GM12878 (cell line): Measurements from ENCODE around the gene DOK1. TPM values are rescaled to one million over a fixed set of nuclear protein-coding genes. Genes with fewer than 3 reads are reported as not detected.

Source experiments
- ATF2 ChIP-seq: IDR thresholded peaks from 2 replicates; pipeline ENCODE4 v1.6.1; 2012; ENCODE audit warnings: low read length, inconsistent platforms
- CBX3 ChIP-seq: fragments of 200-600 bp; sonication (generic); IDR thresholded peaks from 2 replicates; pipeline ENCODE4 v1.6.1; 2016; ENCODE audit warnings: low read depth, borderline replicate concordance
- EZH2 ChIP-seq: IDR thresholded peaks from 2 replicates; pipeline ENCODE4 v1.6.1; 2012; ENCODE audit warnings: low read depth, mild to moderate bottlenecking, control low read depth, inconsistent platforms, low read length, borderline replicate concordance; ENCODE audit not compliant: control insufficient read depth
- HDGF ChIP-seq: fragments of 450-650 bp; IDR thresholded peaks from 2 replicates; pipeline ENCODE4 v1.6.1; 2016; ENCODE audit warnings: antibody characterized with exemption
- JUNB ChIP-seq: IDR thresholded peaks from 2 replicates; pipeline ENCODE4 v1.6.1; 2016; ENCODE audit warnings: antibody characterized with exemption, mild to moderate bottlenecking
- NFYA ChIP-seq: IDR thresholded peaks from 2 replicates; pipeline ENCODE4 v1.6.1; 2011; ENCODE audit warnings: low read depth, mild to moderate bottlenecking, low read length, improper control_type of control experiment, borderline replicate concordance
- NR2F1 ChIP-seq: fragments of 450-650 bp; conservative IDR thresholded peaks from 2 replicates; pipeline ENCODE4 v1.6.1; 2017; ENCODE audit warnings: mild to moderate bottlenecking
- POLR2AphosphoS2 ChIP-seq: IDR thresholded peaks from 2 replicates; pipeline ENCODE4 v1.6.1; 2011; ENCODE audit warnings: low read depth, mild to moderate bottlenecking, low read length, improper control_type of control experiment, moderate library complexity
- POU2F2 ChIP-seq: IDR thresholded peaks from 3 replicates; pipeline ENCODE4 v1.6.1; 2011; ENCODE audit warnings: low read depth, mild to moderate bottlenecking, low read length, borderline replicate concordance
- RB1 ChIP-seq: fragments of 450-650 bp; formaldehyde crosslinking; IDR thresholded peaks from 2 replicates; pipeline ENCODE4 v1.6.1; 2017; ENCODE audit warnings: mild to moderate bottlenecking, borderline replicate concordance
- RELA ChIP-seq: fragments of 450-650 bp; IDR thresholded peaks from 2 replicates; pipeline ENCODE4 v1.8.0; 2014; ENCODE audit warnings: borderline replicate concordance; ENCODE audit not compliant: partially characterized antibody
- RUNX3 ChIP-seq: IDR thresholded peaks from 2 replicates; pipeline ENCODE4 v1.6.1; 2012; ENCODE audit warnings: low read length, inconsistent platforms
- SMAD1 ChIP-seq: fragments of 450-650 bp; IDR thresholded peaks from 2 replicates; pipeline ENCODE4 v1.6.1; 2018; ENCODE audit warnings: mild to moderate bottlenecking, low read depth; ENCODE audit not compliant: partially characterized antibody
- SP1 ChIP-seq: IDR thresholded peaks from one replicate; pipeline ENCODE4 v1.6.1; 2011; ENCODE audit warnings: low read depth, low read length
- SREBF2 ChIP-seq: IDR thresholded peaks from 2 replicates; pipeline ENCODE4 v1.6.1; 2012; ENCODE audit warnings: mild to moderate bottlenecking, low read length
- STAT3 ChIP-seq: IDR thresholded peaks from 2 replicates; pipeline ENCODE4 v1.6.1; 2011; ENCODE audit warnings: low read depth, low read length, improper control_type of control experiment
- SUZ12 ChIP-seq: fragments of 200-600 bp; sonication (generic); IDR thresholded peaks from one replicate; pipeline ENCODE4 v1.6.1; 2018; ENCODE audit warnings: antibody characterized with exemption, mild to moderate bottlenecking; ENCODE audit not compliant: unreplicated experiment
- YBX1 ChIP-seq: fragments of 450-650 bp; IDR thresholded peaks from 2 replicates; pipeline ENCODE4 v1.6.1; 2016; ENCODE audit warnings: antibody characterized with exemption
- ZNF592 ChIP-seq: fragments of 450-650 bp; IDR thresholded peaks from 2 replicates; pipeline ENCODE4 v1.6.1; 2017; ENCODE audit warnings: mild to moderate bottlenecking, moderate library complexity
- polyA plus RNA-seq, 11 experiments: library from polyadenylated mRNA; depleted of rRNA in 4 of 11; unstranded in 6 of 11; stranded (reverse) in 5 of 11; fragments of >200 nt; fragmentation: Nextera tagmentation in 4 of 11; fragmentation: Illumina TruSeq in 1 of 11; extraction: Ambion mirVana in 4 of 11; extraction: Trizol in 1 of 11; gene quantifications; 1 replicate in 1 of 11; 2 replicates in 10 of 11; pipeline versions ENCODE4 v1.2.1 to v1.2.3, GENCODE V29; 2011 to 2016; ENCODE audit warnings: inconsistent platforms in 2 of 11, missing spikeins in 2 of 11, low read depth in 1 of 11
- total RNA-seq, 4 experiments: library from RNA; depleted of rRNA in 3 of 4; stranded (reverse); fragments of >200 nt in 3 of 4; fragmentation: Illumina TruSeq in 1 of 4; extraction: Trizol in 1 of 4; gene quantifications; 2 replicates each; pipeline versions ENCODE4 v1.2.1 to v1.2.3, GENCODE V29; 2013 to 2021
- TF ChIP-seq, protein P1 (sequence below): IDR thresholded peaks from 2 replicates; pipeline ENCODE4 v1.6.1; 2012; ENCODE audit warnings: low read depth, low read length, improper control_type of control experiment

DOK1 gene
- total and polyA plus RNA-seq, 10 of the 15 experiments (the other 5 are each of a cell fraction or from before 2014, with no cell fraction given), result 1.4 to 104 (median 59.7) TPM

DNA sequence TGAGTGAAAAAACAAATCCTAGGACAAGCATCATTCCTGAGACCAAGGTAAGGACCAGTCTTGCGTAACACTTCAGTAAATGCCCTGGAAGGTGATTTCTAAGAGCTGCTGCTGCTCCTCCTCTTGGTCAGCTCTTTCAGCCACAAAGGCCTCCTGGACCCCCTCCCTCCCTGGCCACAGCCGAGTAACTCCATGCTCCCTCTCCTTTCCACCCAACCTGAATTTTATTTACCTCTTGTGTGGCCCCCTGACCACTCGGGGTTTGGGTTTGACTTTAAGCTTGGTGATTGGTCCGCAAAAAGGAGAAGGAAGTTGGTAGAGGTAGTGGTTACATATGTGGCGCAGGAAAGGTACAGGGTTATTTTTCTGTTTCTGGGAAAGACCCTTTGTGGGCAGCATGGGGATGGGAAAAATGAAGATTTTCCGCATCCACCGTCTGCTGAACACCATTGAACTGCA, 15.6 kb upstream of the DOK1 start (continued):
- TF ChIP-seq STAT3, result no peak
- TF ChIP-seq ZNF592, result no peak
- TF ChIP-seq POLR2AphosphoS2, result no peak
- no peak for TF ChIP-seq SP1
- no peak for TF ChIP-seq HDGF
- TF ChIP-seq RELA, result no peak
- TF ChIP-seq CBX3, result no peak
- TF ChIP-seq, protein P1, sequence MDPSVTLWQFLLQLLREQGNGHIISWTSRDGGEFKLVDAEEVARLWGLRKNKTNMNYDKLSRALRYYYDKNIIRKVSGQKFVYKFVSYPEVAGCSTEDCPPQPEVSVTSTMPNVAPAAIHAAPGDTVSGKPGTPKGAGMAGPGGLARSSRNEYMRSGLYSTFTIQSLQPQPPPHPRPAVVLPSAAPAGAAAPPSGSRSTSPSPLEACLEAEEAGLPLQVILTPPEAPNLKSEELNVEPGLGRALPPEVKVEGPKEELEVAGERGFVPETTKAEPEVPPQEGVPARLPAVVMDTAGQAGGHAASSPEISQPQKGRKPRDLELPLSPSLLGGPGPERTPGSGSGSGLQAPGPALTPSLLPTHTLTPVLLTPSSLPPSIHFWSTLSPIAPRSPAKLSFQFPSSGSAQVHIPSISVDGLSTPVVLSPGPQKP, result no peak
- no peak for TF ChIP-seq RB1
- TF ChIP-seq JUNB, result peak; percentile 67
- no peak for TF ChIP-seq NFYA
- no peak for TF ChIP-seq SUZ12
- no peak for TF ChIP-seq EZH2
- TF ChIP-seq RUNX3, result peak; percentile 96
- peak; percentile 64; the same call in 1 of the 2 replicates for TF ChIP-seq ATF2
- no peak for TF ChIP-seq SMAD1
- no peak for TF ChIP-seq SREBF2
- 0 out of 2 replicates have a peak, but pooled peaks have one; percentile 16 for TF ChIP-seq NR2F1
- TF ChIP-seq YBX1, result no peak
- TF ChIP-seq POU2F2, result no peak
